Activated T-helper 2 cell treated with anti-CD3 and anti-CD28 coated beads, Interferon-gamma antibody, Interleukin-2, Interleukin-4, amounts not matched to agents 10 μg/mL and 5 μg/mL and 100 μg/mL, durations not matched to agents 14 hours and 24 hours and 36 hours (primary cell): ENCODE measurements around the gene LMO1. TPM values are rescaled to one million over a fixed set of nuclear protein-coding genes. Genes with fewer than 3 reads are reported as not detected.

ENCODE experiments used
- DNase-seq: peaks from one replicate; pipeline ENCODE4 v3.0.0; 2021; ENCODE audit warnings: low spot score
- H3K27ac Mint-ChIP-seq: one replicate; pipeline ENCODE4 v1.8.0; 2021; ENCODE audit warnings: mixed read lengths
- H3K27me3 Mint-ChIP-seq: one replicate; pipeline ENCODE4 v1.8.0; 2021; ENCODE audit warnings: low read depth, mixed read lengths
- H3K36me3 Mint-ChIP-seq: one replicate; pipeline ENCODE4 v1.8.0; 2021; ENCODE audit warnings: low read depth, mixed read lengths
- H3K4me1 Mint-ChIP-seq: one replicate; pipeline ENCODE4 v1.8.0; 2021; ENCODE audit warnings: low read depth, mixed read lengths
- H3K4me3 Mint-ChIP-seq: one replicate; pipeline ENCODE4 v1.8.0; 2021; ENCODE audit warnings: low read depth, mild to moderate bottlenecking, moderate library complexity, mixed read lengths
- H3K9me3 Mint-ChIP-seq: one replicate; pipeline ENCODE4 v1.8.0; 2021; ENCODE audit warnings: mixed read lengths
- intact Hi-C: fragments of 100-400 bp; cut with micrococcal nuclease; formaldehyde crosslinking; loops from one replicate; pipeline ENCODE4 v1.15.1; 2023
- total RNA-seq: library from RNA; stranded (reverse); gene quantifications from 2 replicates; pipeline ENCODE4 v1.2.3, GENCODE V29; 2022

The LMO1 gene
- total RNA-seq, 1 donor from 2014 or later, result not detected

DNA sequence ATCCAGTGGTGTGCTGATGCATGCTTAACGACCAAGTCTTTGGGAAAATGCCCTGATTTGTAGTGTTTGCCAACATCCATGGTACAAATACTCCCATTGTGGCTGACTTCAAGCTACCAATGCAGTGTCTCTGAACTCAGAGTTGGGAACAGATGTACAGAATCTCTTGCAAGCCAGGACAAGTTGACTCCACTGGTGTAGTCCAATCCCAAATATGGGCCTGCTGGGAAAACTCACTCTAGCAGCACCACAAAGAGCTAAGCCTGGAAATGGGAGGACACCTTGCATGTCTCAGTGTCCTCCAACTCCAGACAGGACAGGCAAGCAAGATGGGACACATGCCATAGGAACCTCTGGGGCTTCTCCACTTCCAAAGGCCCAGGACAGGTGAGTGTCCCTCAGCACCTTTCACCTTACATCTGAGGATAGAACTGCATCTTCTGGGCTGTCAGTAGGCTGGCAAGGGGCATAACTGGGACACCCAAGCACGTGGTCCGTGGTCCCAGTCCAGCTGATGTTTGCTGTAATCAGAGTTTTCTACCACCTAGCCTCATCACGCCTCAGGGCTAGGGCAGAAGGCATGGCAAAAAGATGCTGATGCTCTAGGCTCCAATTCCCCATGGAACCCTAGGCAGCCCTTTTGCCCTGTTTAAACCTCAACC lies 6.5 kb downstream of the LMO1 start:
- Mint-ChIP-seq H3K4me1 (no peaks in the 10 kb centered on the region), H3K9me3 (no peaks in the 10 kb centered on the region), H3K36me3 (no peaks in the 10 kb centered on the region), H3K27ac (no peak overlapping the region), H3K27me3 (peaks cover 22% of the 10 kb centered on the region), H3K4me3 (no peak overlapping the region)
- intact Hi-C loops, result no loop called here
- DNase-seq, result no peak

DNA sequence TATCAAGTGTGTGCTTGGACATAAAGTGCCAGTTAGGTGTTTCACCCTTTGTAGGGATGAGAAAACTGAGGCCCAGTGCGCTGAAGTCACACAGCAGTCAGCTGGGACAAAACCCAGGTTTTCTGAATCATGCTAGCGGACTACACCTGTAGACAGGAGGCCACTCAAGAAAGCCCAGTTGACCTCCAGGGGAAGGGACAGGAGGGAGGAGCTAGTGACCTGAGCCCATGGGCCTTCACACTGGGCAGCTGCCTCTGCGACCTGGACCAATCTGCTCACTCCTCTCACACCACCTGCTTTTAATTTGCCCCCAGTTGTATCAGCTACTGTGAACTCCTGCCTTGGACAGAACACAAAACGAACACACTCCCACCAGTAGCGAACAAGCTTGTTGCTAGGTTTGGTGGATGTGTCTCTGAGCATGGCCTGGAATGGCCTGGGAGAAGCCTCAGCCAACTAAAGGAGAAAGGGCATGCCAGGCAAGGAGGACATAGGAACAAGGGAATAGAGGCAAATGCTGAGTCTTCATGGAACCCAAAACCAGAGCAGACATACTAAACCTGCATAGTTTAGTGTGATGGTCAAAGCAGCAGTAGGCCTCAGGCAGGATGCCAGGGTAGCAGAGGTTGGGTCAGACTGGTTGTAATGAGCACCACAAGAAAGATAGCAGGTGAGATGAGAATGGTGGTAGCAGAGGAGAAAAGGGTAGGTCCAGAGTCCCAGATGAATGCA lies 7.2 kb downstream of the LMO1 start:
- Mint-ChIP-seq H3K4me3 (no peak overlapping the region), H3K4me1 (no peaks in the 10 kb centered on the region), H3K27ac (no peak overlapping the region), H3K36me3 (no peaks in the 10 kb centered on the region), H3K27me3 (peaks cover 15% of the 10 kb centered on the region), H3K9me3 (no peaks in the 10 kb centered on the region)
- intact Hi-C loops, result no loop called here
- no peak for DNase-seq

DNA sequence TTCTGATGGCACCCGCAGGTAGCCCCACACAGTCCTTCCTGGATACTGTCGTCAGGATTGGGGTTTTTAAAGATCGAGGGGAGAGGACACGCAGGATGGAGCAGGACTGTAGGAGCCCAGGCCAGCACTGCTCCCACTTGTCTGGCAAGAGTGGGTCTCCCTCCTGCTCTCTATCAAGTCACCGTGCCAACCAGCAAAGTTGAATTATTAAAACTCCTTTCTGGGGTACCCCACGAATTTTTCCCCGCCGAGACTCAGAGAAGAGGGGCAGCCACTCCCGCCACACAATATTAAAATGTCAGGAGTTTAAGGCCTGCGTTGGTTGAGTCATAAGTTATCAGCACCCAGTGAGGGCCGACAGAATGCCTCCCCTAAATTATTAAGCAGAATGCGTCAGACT lies 10.1 kb downstream of the LMO1 start:
- no peak overlapping the region for H3K4me3 Mint-ChIP-seq
- intact Hi-C loops, result no loop called here
- H3K27me3 Mint-ChIP-seq, result peaks cover 6% of the 10 kb centered on the region
- no peaks in the 10 kb centered on the region for H3K36me3 Mint-ChIP-seq
- no peaks in the 10 kb centered on the region for H3K4me1 Mint-ChIP-seq
- DNase-seq, result no peak
- H3K9me3 Mint-ChIP-seq, result no peaks in the 10 kb centered on the region
- H3K27ac Mint-ChIP-seq, result no peak overlapping the region

DNA sequence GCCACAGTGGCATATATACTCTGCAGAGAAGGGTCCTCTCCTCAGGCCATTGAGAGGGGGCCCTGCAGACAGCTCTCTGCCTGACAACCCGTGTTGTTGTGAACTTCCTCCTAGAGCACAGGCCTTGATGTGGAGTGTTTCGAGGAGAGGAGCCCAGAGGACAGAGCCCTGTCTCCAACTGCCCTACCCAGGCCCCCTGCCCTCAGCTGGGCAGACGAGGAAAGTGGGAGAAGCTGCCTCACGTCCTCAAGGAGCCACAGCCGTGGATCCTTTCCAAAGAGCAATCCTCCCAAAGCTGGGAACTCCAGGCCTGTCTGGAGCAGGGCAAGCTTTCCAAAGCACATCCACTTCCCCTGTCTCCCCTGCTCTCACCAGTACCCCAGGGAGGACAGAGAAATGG lies 10.7 kb downstream of the LMO1 start:
- intact Hi-C loops, result no loop called here
- H3K4me3 Mint-ChIP-seq, result no peak overlapping the region
- no peak overlapping the region for H3K27ac Mint-ChIP-seq
- no peaks in the 10 kb centered on the region for H3K36me3 Mint-ChIP-seq
- no peak for DNase-seq
- H3K9me3 Mint-ChIP-seq, result no peaks in the 10 kb centered on the region
- H3K4me1 Mint-ChIP-seq, result no peaks in the 10 kb centered on the region
- no peaks in the 10 kb centered on the region for H3K27me3 Mint-ChIP-seq

DNA sequence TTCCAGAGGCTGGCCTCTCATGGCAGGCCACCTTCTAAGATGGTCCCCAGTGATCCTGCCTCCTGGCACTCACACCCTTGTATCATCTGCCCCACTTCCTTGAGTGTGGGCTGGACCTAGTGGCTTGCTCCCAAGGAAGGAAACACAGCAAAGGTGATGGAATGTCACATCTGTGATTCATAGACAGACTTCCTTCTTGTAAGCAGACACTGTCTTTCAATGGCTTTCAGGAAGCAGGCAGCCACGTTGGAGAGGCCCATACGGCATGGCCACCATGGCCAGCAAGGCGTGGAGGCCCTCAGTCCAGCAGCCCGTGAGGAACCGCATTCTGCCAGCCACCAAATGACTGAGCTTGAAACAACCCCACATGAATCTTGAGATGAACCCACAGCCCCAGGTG lies 11.3 kb downstream of the LMO1 start:
- Mint-ChIP-seq H3K4me1 (no peaks in the 10 kb centered on the region), H3K36me3 (no peaks in the 10 kb centered on the region), H3K9me3 (no peaks in the 10 kb centered on the region), H3K27me3 (no peaks in the 10 kb centered on the region), H3K4me3 (no peak overlapping the region), H3K27ac (no peak overlapping the region)
- DNase-seq, result no peak
- intact Hi-C loops, result no loop called here

DNA sequence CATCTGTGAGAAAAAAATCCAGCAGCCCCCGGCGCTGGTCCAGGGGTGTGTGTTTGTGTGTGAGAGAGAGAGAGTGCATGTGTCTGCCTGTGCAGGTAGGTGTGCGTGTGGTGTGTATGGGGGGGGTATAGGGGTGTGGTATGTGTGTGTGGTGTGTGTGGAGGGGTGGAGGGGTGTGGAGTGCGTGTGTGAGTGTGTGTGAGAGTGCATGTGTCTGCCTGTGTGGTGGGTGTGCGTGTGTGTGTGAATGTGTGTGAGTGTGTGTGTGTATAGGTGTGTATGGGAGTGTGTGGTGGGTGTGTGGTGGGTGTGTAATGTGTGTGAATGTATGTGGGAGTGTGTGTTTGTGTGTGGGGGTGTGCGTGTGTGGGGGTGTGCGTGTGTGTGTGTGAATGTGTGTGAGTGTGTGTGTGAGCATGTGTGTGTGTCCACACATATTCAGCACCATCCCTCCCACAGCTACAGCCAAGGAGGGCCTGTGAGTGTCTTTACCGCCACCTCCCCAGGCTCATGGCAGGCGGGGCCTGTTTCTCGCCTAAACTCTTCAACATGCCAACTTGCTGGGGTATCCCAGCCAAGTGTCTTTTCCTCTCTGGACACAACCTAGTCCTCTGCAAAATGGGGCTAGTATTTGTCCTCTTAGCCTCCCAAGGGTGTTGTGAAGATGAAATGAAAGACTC lies 11.9 kb downstream of the LMO1 start:
- intact Hi-C loops, result no loop called here
- DNase-seq, result no peak
- no peaks in the 10 kb centered on the region for H3K27me3 Mint-ChIP-seq
- no peaks in the 10 kb centered on the region for H3K9me3 Mint-ChIP-seq
- H3K36me3 Mint-ChIP-seq, result no peaks in the 10 kb centered on the region
- no peak overlapping the region for H3K4me3 Mint-ChIP-seq
- H3K27ac Mint-ChIP-seq, result no peak overlapping the region
- no peaks in the 10 kb centered on the region for H3K4me1 Mint-ChIP-seq

DNA sequence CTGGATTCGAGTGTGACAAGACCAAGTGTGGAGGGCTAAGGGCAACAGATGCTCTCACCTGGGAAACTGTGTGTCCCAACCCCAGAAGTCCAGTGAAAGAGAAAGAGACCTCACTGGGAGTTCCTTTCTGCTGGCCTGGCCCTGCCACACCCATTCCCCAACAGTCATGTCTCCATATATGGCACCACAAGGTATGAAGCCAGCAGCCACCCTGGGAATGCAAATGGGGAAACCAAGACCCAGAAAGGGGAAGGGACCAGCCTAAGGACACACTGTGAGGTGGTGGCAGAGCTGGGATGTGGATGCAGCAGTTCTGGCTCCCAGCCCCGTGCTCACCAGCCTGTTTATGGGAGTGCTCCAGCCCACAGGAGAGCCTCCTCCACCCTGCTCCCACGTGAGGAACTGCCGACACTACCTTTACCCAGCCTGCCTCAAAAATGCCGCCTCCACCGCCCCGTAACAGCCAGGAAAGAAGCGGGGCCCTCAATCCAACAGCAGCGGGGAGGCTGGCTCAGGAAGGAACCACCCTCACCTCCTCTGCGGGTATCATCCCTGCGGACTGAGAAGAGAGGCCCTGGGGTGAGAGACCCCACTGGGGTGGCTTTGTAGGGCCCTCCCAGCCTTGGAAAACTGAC lies 12.6 kb downstream of the LMO1 start:
- Mint-ChIP-seq H3K9me3 (no peaks in the 10 kb centered on the region), H3K27ac (no peak overlapping the region), H3K27me3 (no peaks in the 10 kb centered on the region), H3K36me3 (no peaks in the 10 kb centered on the region), H3K4me3 (no peak overlapping the region), H3K4me1 (no peaks in the 10 kb centered on the region)
- DNase-seq, result no peak
- intact Hi-C loops, result no loop called here

DNA sequence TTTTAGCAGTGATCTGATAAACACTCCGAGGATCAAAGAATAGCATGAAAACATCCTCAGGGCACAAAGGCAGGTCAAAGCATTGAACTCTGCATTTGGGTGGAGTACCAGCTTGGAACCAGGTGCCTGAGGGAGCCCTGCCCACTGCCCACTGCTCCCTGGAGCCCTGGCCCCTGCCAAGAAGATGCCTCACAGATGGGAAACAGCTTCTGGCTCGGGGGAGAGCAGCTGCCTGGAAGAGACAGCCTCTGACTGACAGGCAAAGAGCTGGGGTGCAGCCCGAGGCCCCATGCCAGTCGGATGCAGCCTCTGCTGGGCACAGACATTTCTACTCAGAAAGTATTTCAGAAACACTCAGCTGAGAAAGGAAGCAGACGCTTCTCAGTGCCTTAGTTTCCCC lies 13.2 kb downstream of the LMO1 start:
- H3K36me3 Mint-ChIP-seq, result no peaks in the 10 kb centered on the region
- no peak overlapping the region for H3K4me3 Mint-ChIP-seq
- no peaks in the 10 kb centered on the region for H3K9me3 Mint-ChIP-seq
- no peaks in the 10 kb centered on the region for H3K4me1 Mint-ChIP-seq
- intact Hi-C loops, result no loop called here
- H3K27ac Mint-ChIP-seq, result no peak overlapping the region
- no peaks in the 10 kb centered on the region for H3K27me3 Mint-ChIP-seq
- no peak for DNase-seq

DNA sequence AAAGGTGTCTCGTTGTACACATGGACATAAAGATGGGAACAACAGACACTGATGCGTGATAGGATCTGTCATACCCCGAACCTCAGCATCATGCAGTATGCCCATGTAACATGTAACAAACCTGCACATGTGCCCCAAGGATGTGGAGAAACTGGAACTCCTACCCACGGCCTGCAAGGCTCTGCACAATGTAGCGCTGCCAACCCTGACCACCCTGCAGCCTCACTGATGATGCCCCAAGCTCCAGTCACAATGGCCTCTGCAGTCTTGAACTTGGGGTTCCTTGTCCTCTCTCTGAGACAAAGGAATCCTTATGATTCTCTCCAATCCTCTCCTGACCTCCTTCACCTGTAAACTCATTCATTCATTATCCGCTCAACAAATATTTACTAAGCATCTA lies 14.2 kb downstream of the LMO1 start:
- Mint-ChIP-seq H3K27me3 (no peaks in the 10 kb centered on the region), H3K36me3 (no peaks in the 10 kb centered on the region), H3K4me1 (no peaks in the 10 kb centered on the region), H3K4me3 (no peak overlapping the region), H3K27ac (no peak overlapping the region), H3K9me3 (no peaks in the 10 kb centered on the region)
- intact Hi-C loops, result no loop called here
- DNase-seq, result no peak

DNA sequence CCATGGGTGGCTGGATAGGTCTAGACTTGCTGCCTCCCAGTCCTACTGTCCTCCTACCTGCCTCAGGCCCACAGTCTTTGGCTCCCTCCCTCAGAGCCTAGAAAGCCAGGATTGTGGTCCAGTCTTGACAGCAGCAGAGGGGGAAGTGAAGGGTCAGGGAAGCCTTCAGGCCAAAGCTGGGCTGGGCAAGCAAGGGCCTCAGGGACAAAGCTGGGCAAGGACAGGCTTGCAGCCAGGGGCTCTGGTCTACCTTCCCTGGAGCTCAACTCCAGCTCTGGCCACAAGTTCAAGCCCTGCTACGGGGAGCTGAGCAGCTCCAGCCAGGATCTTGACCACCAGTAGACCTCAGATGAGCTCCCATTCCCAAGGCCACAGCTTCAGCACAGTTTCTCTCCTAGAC lies 14.9 kb downstream of the LMO1 start:
- Mint-ChIP-seq H3K9me3 (no peaks in the 10 kb centered on the region), H3K4me3 (no peak overlapping the region), H3K36me3 (no peaks in the 10 kb centered on the region), H3K27me3 (no peaks in the 10 kb centered on the region), H3K27ac (no peak overlapping the region), H3K4me1 (no peaks in the 10 kb centered on the region)
- intact Hi-C loops, result no loop called here
- DNase-seq, result no peak

- Mint-ChIP-seq H3K4me1 (no peaks in the 10 kb centered on the region), H3K4me3 (no peak overlapping the region), H3K27ac (no peak overlapping the region), H3K27me3 (no peaks in the 10 kb centered on the region), H3K9me3 (no peaks in the 10 kb centered on the region), H3K36me3 (no peaks in the 10 kb centered on the region)
- intact Hi-C loops, result no loop called here
- DNase-seq, result no peak
These were observed 16.4 kb downstream of the LMO1 start for GRCh38 chr11:8247312-8247711.

GRCh38 chr11:8243458-8243857 lies 20.2 kb downstream of the LMO1 start:
- no peak overlapping the region for H3K27ac Mint-ChIP-seq
- no peak overlapping the region for H3K4me3 Mint-ChIP-seq

More at GRCh38 chr11:8243458-8243857, 20.2 kb downstream of the LMO1 start:
- Mint-ChIP-seq H3K4me1 (no peaks in the 10 kb centered on the region), H3K9me3 (no peaks in the 10 kb centered on the region), H3K27me3 (no peaks in the 10 kb centered on the region), H3K36me3 (no peaks in the 10 kb centered on the region)
- intact Hi-C loops, result no loop called here
- no peak for DNase-seq
